Right ventricle myocardium superior (tissue), 1 donor: Measurements from ENCODE around the gene ECE2. TPM values are rescaled to one million over a fixed set of nuclear protein-coding genes. Genes with fewer than 3 reads are reported as not detected.
A peak's percentile ranks its signal among the peaks of the same experiment; 100 is the strongest.

ENCODE experiments used
- ATAC-seq: fragments of 200-7000 bp; cut with Tn5 transposase; one replicate; pipeline ENCODE4 v1.9.1; 2020; ENCODE audit warnings: mild to moderate bottlenecking; ENCODE audit not compliant: poor library complexity
- DNase-seq: peaks from one replicate; pipeline ENCODE4 v3.0.0-alpha.2; 2020
- intact Hi-C: fragments of 100-400 bp; cut with DNase I; formaldehyde crosslinking; loops from one replicate; pipeline ENCODE4 v1.11.2; 2022
- long read RNA-seq: library from polyadenylated mRNA; unstranded; transcript quantifications from one replicate; pipeline ENCODE4 v2.0.0, GENCODE V29; 2021
- total RNA-seq: library from RNA; stranded (reverse); fragmentation: NEBNext Ultra II Directional; extraction: Animal tissue kit (Norgen Biotek cat#: 25700); gene quantifications from one replicate; pipeline ENCODE4 v1.2.1, GENCODE V29; 2021
- donor health status: DM: no; HTN: yes; CAD: no; lungs with severe emphysema.

ECE2 gene
- not detected for total RNA-seq
- long read RNA-seq: 0 reads

GRCh38 chr3:184275961-184276910 lies at the start of gene ECE2:
Gene ECE2, plus strand, starts transcription at chr3:184276022. Its CDS starts 132 bp downstream, at chr3:184276154.
- ATAC-seq: no peak
- intact Hi-C loops: no loop called here
- DNase-seq: no peak

DNA sequence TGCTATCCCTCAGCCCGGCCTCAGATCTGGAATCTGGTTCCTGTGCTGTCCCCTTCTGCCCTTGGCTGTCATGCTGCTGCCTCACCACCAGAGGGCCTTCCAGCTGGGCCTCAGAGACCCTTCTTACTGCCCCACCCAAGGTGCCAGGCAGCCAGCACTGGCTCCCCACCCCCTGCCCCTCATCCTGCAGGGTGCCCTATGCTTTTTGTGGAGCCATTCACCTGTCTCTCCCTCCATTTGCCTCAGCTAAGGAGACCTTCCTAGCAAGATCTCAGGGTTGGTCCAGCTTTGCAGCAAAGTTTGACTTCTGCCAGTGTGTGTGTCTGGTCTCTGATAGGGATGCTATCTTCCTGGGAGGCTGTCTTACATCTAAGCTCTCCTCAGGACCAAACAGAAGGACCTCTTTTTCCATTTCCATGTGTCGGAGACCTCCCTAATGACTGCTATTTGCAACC lies 48.3 kb upstream of the ECE2 start:
- intact Hi-C loops: no loop called here
- ATAC-seq (peak; percentile 46), DNase-seq (no peak)

DNA sequence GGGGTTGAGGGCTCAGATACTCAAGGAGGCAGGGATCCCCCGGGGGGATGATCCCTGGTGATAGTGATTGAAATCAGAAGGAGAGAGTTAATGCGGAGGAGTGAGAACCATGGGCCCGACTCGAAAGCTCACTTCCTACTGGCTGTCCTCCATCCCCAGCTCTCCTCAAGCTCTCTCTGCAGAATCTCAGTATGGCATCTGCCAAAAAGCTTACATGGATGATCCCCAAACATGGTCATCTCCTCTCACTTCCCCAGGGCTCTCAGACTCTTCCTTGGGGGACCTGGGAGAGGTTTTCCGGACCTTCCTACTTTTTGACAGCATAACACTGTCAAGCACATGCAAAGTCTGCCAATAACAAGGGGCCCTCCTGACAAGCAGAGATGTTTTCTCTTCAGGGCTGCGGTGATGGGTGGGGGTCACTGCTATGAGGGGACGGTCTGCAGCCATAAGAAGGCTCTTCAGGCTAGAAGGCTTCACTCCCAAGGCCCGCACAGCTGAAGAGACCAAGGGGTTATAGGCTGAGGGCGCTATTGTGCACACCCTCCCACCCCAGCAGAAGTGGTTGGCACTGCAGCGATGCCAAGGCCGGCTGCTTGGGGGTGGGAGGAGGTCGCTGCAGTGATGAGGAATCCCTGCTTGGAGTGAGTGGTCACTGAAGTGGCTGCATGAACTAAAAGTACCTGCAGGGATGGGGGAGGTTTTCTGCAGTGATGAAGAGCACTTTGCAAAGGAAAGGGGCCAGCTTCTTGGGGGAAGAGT lies 47.3 kb upstream of the ECE2 start:
- intact Hi-C loops: no loop called here
- ATAC-seq (no peak), DNase-seq (no peak)

- DNase-seq (peak; percentile 64), ATAC-seq (peak; percentile 91)
- intact Hi-C loops: no loop called here
These were observed 46.3 kb upstream of the ECE2 start, which contains the start of gene VWA5B2 for GRCh38 chr3:184229394-184230080. Gene VWA5B2, plus strand, starts transcription at chr3:184229585. Its CDS starts 944 bp downstream, at chr3:184230529.

- ATAC-seq: no peak
- no peak for DNase-seq
- intact Hi-C loops: no loop called here
These were observed 45.7 kb upstream of the ECE2 start for GRCh38 chr3:184230081-184230602.

- intact Hi-C loops: no loop called here
- ATAC-seq (no peak), DNase-seq (no peak)
These were observed 45.0 kb upstream of the ECE2 start for GRCh38 chr3:184230603-184231528.

DNA sequence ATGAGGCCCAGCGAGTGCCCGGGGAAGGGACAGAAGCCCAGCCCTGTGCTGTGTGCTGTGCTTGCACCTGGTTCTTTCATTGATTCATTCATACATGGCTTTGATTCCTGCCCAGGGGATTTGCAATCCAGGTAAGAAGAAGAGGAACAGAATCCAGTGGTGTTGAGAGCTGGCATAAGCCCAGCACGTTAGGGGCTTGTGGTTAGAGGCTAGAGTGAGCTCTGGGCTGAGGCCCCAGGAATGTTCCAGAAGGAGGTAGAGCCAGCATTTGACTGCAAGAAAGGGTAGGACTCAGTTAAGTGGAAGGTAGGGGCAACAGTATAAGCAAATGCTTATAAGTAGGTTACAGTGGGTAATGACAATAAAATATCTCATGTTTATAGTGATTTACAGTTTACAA lies 44.2 kb upstream of the ECE2 start:
- intact Hi-C loops: no loop called here
- ATAC-seq: no peak
- DNase-seq: no peak

DNA sequence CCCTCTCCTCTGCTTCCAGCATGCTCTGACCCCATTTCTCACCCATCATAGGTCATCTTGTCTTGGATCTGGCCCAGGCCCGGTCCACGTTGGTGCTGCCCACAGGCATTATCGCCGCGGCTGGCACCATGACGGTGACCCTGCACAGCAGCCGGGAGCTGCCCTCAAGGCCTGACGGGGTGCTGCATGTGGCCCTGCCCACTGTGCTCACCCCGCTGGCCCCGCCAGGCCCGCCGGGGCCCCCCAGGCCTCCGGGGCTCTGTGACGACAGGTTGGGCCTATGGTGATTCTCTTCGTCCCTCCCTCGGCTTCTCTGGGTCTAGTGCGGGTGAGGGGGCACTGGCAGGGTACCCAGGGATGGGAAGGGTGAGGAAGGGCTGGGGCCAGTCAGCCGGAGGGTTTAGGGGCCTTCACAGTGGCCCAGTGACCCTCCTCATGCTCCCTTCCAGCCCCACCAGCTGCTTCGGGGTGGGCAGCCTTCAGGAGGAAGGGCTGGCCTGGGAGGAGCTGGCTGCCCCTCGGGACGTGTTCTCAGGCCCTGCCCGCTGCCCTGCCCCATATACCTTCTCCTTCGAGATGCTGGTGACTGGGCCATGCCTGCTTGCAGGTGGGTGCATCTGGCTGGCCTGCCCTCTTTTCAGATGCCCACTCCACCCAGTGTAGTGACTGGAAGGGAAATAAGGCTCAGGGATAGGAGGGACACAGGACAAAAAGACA lies 42.5 kb upstream of the ECE2 start:
- DNase-seq: no peak
- ATAC-seq: no peak
- intact Hi-C loops: no loop called here

DNA sequence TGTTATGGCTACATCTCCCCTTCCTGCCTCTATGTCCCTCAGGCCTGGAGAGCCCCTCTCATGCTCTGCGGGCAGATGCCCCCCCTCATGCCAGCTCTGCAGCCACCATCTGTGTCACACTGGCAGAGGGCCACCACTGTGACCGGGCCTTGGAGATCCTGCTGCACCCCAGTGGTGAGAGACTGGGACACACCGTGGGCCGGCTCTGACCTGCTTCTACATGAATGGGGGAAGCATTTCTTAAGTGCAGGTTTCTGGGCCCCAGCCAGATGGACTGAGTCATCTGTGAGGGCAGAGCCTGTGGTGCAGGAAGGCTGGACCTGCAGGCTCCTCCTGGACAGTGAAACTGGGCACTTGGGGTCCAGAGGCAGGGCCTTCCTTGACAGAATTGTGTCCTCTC lies 41.6 kb upstream of the ECE2 start:
- DNase-seq (no peak), ATAC-seq (no peak)
- intact Hi-C loops: no loop called here

- no peak for ATAC-seq
- intact Hi-C loops: no loop called here
These were observed 41.0 kb upstream of the ECE2 start for GRCh38 chr3:184234671-184235380.

GRCh38 chr3:184235381-184236032 lies 40.3 kb upstream of the ECE2 start:
- no peak for ATAC-seq
- intact Hi-C loops: no loop called here
- no peak for DNase-seq

More at GRCh38 chr3:184234671-184235380, 41.0 kb upstream of the ECE2 start:
- DNase-seq: no peak

DNA sequence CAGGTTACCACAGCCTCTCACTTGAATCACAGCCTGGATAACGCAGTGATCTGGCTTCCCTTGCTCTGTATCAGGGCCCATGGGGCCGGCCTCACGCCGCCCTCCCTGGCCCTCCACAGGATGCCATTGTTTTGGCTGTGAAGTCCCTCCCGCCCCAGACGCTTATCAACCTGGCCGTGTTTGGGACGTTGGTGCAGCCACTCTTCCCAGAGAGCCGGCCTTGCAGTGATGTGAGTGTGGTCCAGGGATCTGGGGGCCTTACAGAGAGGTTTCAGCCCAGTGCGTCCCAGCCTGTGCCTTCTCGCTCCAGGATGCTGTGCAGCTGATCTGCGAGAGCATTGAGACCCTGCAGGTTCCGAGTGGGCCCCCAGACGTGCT lies 39.8 kb upstream of the ECE2 start:
- ATAC-seq (no peak), DNase-seq (no peak)
- intact Hi-C loops: no loop called here

DNA sequence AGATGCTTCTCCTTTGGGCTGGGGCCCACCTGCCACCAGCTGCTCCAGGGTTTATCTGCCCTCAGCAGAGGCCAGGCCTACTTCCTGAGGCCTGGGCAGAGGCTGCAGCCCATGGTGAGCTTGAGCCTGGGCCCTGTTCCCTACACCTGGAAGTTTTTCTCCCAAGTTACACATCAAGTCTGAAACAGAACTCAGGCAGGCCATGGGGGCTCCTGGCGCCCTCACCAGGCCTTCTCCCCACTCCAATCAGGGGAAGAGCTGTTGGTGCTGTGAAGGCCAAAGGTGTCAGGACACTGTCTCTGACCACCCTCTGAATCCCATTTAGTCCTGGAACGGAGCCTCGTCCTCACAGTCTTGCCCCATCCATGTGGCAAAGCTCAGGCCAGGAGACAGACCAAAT lies 39.2 kb upstream of the ECE2 start:
- no peak for DNase-seq
- no peak for ATAC-seq
- intact Hi-C loops: no loop called here

DNA sequence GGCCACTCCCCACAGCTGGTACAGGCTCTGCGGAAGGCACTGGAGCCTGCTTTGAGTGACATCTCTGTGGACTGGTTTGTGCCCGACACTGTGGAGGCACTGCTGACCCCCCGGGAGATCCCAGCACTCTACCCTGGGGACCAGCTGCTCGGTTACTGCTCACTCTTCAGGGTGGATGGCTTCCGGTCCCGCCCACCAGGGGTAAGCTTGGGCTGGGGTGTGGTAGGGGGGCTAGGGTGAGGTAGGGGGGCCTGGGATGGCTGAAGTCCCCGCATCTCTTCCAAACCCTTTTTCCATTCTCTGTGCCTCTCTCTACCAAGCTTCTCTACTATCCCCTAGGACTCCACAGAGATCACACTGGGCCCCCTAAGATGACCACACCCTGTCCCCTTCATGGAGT lies 38.6 kb upstream of the ECE2 start:
- intact Hi-C loops: no loop called here
- DNase-seq (no peak), ATAC-seq (no peak)

DNA sequence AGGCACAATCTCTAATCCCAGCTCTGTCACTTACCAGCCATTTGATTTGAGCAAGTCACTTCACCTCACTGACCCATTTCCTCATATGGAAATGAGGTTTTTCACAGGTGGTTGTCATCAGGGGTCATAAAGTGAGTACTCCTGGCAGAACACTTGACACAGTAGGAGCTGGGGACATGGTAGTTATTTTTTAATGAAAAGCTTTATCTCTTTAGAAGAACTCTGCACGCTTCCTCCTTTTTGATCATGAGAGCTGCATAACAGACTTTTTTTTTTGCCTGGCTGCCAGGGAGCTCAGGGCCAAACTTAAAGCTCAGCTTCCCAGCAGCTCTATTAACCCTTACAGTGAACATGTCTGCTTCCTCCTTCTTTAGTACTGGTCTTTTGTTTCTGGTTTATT lies 38.0 kb upstream of the ECE2 start:
- ATAC-seq: no peak
- DNase-seq: no peak
- intact Hi-C loops: no loop called here

GRCh38 chr3:184238246-184238818 lies 37.5 kb upstream of the ECE2 start:
- no peak for DNase-seq
- ATAC-seq: no peak
- intact Hi-C loops: no loop called here
